ENCODE data around the gene SURF1. TPM values are rescaled to one million over a fixed set of nuclear protein-coding genes. Genes with fewer than 3 reads are reported as not detected.
"Not testable (repeated sequence)": the region's sequence is repeated elsewhere in the genome, so short reads cannot be mapped to it uniquely, and the experiment has no call there.

SURF1 gene, protein sequence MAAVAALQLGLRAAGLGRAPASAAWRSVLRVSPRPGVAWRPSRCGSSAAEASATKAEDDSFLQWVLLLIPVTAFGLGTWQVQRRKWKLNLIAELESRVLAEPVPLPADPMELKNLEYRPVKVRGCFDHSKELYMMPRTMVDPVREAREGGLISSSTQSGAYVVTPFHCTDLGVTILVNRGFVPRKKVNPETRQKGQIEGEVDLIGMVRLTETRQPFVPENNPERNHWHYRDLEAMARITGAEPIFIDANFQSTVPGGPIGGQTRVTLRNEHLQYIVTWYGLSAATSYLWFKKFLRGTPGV
- 13.9 TPM for total RNA-seq

DNA sequence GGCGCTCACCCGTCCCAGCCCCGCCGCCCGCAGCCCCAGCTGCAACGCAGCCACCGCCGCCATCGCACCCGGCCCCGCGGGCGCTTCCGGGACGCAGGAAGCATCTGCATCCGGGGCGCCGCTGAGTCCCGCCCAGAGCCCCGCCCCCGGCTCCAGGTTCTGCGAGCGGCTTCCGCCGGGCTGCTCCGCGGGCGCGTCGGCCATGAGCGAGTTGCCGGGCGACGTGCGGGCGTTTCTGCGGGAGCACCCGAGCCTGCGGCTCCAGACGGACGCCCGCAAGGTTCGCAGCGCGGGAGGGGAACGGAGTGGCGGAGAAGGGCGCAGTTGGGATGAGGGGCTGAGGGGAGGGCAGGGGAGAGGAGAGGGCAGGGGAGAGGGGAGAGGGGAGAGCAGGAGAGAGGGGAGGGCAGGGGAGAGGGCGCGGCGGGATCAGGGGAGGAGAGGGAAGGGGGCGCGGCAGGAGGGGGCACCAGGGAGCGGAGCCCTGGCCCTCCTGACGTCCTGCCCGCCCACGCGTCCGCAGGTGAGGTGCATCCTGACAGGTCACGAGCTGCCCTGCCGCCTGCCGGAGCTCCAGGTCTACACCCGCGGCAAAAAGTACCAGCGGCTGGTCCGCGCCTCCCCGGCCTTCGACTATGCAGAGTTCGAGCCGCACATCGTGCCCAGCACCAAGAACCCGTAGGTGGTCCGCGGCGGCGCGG lies at the start of gene SURF1, which contains the start of gene SURF2:
SURF1 (minus strand) TSS at position 97 of the 701 bp plus-strand sequence; CDS start at position 63, 34 bp downstream.
SURF2 (plus strand) TSS at position 160 of the 701 bp plus-strand sequence; CDS start at position 203, 43 bp downstream.
- peak; percentile 93 to 94 for DNase-seq (ENCODE audit: low spot score in 2 of 2)
- FAIRE-seq = no peak

DNA sequence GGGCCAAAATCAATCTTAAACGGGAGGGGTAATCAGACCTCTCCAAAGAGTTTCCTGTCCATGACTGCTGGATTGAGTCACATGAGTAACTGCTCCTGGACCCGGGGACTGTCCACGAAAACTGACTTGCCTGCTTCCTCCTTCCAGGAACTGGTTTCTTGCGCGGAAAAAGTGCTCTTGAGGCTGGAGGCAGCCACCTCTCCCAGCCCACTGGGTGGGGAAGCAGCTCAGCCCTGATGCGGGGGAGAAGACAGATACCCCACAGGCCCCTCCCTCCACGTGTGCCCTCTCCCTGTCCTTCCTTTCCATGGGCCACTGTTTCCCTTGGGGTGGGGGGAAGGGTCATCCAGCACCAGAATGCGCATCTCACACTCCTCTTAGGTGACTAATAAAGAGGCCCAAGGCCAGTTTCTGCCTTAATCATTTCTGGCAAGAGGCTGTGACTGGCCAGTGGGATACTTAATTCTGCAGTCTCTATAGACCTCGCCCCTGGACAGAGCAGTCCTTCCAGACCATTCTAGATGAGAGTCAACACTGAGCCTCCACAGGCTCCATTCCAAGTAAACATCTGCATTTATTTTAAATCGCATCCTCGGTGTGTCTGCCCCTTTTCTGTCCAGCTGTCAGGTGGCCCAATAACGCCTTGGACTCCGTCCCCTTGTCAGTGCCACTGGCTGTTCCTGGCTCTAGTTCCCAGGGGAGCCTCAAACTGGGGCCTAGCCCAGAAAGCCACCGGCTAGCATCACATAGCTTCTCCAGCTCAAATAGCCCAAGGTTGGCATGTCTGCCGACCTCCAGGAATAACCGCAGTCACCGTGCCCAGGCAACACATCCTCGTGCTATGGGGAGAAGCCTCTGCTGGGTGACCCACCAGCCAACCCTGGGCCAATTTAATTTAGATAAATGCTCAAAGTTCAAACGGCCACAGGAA lies 49.5 kb upstream of the SURF1 start:
- DNase-seq (ENCODE audit: low spot score in 2 of 2) = no peak
- FAIRE-seq = no peak

DNA sequence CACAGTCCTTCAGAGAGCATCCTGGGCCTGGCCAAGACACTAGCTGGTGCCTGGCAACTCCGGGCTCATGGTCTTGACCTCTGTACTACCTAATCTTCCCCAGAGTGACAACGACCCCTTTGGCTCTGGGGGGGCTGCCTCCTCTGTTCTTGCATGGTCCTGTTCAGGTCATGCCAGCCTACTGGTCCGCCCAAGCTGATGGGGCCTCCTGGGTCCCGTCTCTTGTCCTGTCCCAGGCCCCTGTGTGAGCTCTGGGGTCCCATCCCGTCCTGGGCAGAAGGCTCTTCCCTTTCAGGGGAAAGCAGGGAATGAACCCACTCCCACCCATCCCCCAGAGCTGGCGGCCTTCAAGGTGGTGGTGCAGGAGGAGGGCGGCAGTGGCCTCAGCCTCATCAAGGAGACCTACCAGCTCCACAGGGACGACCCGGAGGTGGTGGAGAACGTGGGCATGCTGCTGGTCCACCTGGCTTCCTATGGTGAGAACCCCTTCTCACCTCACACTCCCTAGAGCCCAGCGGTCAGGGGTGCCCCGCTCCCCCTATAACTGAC lies 48.2 kb upstream of the SURF1 start:
- FAIRE-seq (no peak), DNase-seq (ENCODE audit: low spot score in 2 of 2) (no peak)

DNA sequence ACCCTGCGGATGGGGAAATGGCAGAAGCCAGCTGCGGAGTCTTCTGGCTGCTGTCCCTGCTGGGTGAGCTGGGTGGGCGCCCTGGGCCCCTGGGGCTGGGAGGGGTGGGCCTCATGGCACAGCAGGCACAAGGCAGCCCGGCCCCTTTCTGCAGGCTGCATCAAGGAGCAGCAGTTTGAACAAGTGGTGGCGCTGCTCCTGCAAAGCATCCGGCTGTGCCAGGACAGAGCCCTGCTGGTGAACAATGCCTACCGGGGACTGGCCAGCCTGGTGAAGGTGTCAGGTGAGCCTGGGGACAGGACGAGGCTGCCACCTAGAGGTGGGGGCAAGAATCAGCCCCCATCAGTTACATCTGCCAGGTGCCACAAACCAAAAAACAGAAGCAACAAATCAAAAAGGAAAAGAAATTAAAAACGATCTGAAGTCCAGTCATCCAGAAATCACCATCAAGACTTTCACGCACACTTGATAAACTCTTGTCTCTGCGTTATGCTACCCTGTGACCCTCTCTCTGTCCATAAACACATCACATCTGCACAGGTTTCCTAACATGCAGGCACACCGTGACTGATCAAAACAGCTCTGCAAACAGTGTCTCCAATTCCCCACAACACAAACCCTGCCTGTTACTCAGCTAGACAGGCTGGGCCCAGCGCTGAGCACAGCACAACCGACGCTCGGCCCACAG lies 47.6 kb upstream of the SURF1 start:
- DNase-seq (ENCODE audit: low spot score in 2 of 2) (no peak), FAIRE-seq (no peak)

DNA sequence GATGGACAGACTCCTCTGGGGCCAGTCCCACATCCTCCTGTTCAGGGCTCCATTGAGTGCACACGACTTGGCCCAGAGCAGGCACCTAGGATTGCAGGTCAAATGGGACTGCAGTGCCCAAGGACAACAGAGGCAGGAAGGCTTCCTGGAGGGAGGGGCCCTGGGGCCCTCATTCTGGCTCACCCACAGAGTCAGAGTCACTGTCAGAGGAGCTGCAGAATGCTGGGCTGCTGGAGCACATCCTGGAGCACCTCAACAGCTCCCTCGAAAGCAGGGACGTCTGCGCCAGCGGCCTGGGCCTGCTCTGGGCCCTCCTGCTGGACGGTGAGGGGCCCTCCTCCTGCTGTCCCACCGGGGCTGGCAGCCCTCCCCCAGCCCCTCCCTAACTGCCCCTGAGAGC lies 46.4 kb upstream of the SURF1 start:
- no peak for FAIRE-seq

DNA sequence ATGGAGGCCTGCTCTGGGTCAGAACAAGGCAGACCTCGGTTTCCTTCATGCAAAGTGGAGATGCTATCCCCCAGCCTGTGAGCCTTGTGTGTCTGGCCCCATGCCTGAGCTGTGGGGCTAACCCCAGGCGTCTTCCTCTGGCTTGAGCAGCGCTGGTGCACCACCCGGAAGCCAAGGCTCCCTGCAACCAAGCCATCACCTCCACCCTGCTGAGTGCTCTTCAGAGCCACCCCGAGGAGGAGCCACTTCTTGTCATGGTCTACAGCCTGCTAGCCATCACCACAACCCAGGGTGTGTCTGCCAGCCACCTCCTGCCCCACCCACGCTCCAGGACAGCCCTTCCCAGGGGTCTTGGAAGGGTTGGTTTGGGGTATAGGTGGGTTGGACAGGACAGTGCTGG lies 45.3 kb upstream of the SURF1 start:
- FAIRE-seq (no peak), DNase-seq (ENCODE audit: low spot score in 2 of 2) (no peak)

More for the DNA sequence above, 46.4 kb upstream of the SURF1 start:
- DNase-seq (ENCODE audit: low spot score in 2 of 2) = no peak

DNA sequence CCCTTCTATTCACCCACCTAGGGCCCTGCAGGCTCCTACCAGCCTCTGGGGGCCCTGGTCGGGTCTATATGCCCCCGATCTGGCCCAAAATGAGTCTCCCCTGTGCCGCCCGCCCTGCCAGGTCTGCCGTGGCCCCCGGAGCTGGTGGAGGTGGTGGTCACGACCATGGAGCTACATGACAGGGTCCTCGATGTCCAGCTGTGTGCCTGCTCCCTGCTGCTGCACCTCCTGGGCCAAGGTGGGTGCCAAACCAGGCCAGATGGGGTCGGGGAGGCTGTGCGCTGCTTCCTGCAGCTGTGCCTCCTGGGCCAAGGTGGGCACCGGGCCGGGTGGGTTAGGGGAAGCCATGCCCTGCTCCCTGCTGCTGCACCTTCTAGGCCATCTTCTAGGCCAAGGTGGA lies 44.0 kb upstream of the SURF1 start:
- DNase-seq (ENCODE audit: low spot score in 2 of 2) (no peak), FAIRE-seq (no peak)

DNA sequence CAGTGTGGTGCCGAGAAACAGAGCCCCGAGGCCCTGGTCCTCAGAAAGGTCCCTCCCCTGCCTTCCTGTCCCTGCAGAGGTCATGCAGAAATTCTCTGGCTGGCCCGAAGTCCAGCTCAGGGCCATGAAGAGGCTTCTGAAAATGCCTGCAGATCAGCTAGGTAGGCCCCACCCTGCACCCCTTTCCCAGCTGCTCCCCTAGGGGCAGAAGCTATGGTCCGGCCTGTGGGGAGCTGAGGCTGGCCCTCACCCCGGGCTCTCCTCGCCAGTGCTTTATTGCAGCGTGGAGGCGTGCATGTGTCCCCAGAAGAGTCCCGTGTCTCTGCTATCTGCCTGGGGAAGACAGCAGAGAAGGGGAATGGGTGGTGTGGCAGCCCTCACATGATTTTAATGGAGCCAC lies 41.6 kb upstream of the SURF1 start:
- no peak for DNase-seq (ENCODE audit: low spot score in 2 of 2)
- no peak for FAIRE-seq

DNA sequence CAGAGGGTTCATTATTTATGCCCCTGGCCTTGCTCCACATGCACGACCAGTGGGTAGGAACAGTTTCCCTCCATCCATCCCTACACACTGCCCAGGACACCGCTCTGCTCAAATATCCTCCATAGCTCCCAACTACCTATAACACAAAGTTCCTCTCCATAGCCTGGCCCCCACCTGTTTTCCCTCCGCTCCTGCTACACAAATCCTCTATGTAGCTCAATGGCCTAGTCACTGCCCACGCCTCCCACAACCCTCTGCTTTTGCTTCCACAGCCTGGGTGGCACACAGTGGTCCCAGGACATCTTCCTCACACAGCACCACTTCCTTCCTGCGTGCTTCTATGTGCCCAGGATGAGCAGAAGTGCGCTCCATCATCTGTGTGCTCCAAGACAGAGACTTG lies 41.1 kb upstream of the SURF1 start:
- no peak for FAIRE-seq
- no peak for DNase-seq (ENCODE audit: low spot score in 2 of 2)

DNA sequence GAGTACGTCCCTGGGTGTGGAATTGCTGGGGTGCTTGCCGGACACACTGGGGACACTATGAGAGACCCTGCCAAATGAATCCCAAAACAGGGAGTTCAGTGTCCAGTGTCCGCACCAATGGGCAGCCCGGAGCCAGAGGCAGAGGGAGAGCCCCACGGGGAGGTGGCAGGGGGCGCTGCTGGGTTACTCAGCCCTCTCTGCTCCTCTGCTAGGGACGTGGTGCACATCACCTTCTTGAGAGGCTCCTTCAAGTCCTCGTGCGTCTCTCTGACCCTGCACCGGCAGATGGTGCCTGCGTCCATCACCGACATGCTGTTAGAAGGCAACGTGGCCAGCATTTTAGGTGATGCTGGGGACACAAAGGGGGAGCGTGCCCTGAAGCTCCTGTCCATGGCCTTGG lies 40.7 kb upstream of the SURF1 start:
- DNase-seq (ENCODE audit: low spot score in 2 of 2) (no peak), FAIRE-seq (no peak)

DNA sequence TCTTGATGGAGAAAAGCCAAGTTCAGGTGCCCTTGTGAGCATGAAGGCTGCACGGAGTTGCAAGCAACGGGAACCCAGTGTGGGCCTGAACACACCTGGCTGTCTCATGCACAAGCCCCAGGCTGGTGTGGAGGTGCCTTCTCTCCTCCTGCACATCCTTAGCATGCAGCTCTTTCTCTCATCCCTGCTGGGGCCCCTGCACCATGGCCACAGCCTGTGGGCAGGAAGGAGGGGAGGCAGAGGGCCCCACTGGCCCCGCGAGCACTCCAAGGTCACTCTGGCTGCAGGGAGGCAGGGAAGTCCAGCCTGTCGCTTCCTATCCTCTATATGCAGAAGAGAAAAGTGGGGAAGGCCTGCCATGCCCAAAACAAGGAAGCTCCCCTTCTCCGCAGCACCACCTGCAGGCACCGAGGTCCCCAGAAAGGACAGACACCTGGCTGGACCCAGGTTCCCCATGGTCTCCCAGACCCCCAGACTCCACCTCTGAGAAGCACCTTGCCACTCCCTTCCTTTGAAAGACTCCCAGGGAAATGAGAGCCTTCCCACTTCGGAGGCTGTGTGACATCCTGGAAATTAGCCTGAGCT lies 38.5 kb upstream of the SURF1 start:
- DNase-seq (ENCODE audit: low spot score in 2 of 2) (no peak), FAIRE-seq (no peak)

DNA sequence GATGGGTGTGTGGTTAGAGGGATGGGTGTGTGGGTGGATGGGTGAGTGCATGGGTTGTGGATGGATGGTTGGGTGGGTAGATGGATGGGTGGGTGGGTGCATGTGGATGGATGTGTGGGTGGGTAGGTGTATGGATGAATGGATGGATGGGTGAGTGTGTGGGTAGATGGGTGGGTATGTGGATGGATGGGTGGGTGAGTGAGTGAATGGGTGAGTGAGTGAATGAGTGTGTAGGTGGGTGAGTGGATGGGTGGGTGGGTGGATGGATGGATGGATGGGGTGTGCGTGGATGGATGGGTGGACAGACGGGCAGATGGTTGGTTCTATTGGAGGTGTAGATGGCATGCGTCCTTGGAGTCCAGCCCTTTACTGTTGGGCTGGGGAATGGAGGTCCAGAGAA lies 37.1 kb upstream of the SURF1 start:
- FAIRE-seq (no peak), DNase-seq (ENCODE audit: low spot score in 2 of 2) (no peak)

DNA sequence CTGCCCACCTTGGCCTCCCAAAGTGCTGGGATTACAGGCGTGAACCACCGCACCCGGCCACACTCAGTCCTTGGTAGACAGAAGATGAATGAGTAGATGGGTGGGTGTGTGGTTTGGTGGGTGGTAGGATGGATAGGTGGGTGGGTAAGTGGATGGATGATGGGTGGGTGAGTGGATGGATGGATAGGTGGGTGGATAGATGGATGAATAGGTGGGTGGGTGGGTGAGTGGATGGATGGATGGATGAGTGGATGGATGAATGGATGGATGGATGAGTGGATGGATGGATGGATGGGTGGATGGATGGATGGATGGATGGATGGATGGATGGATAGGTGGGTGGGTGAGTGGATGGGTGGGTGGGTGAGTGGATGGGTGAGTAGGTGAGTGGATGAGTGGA lies 36.0 kb upstream of the SURF1 start:
- not testable (repeated sequence) for FAIRE-seq; DNase-seq (ENCODE audit: low spot score in 2 of 2)

DNA sequence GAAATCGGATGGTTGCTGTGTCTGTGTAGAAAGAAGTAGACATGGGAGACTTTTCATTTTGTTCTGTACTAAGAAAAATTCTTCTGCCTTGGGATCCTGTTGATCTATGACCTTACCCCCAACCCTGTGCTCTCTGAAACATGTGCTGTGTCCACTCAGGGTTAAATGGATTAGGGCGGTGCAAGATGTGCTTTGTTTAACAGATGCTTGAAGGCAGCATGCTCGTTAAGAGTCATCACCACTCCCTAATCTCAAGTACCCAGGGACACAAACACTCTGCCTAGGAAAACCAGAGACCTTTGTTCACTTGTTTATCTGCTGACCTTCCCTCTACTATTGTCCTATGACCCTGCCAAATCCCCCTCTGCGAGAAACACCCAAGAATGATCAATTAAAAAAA lies 35.2 kb upstream of the SURF1 start:
- not testable (repeated sequence) for DNase-seq (ENCODE audit: low spot score in 2 of 2); FAIRE-seq

DNA sequence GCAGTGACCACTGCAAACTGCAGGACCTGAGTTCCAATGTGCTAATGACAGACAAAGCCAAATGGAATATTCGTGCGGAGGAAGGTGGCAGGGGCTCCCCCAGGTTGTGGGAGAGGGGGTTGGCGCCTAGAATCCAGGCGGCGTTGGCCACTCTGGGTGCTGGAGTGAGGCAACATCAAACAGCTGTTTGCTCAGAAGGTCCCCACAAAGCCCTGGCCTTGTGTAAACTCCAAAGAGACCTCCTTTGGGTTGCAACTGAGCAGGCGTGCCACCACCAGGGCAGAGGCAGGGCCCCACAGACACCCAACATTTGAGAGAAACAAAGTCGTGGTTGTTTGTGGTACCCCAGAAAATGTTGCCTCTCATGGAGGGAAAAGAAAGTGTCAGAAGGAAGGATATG lies 34.4 kb upstream of the SURF1 start:
- FAIRE-seq = no peak
- DNase-seq (ENCODE audit: low spot score in 2 of 2) = no peak

DNA sequence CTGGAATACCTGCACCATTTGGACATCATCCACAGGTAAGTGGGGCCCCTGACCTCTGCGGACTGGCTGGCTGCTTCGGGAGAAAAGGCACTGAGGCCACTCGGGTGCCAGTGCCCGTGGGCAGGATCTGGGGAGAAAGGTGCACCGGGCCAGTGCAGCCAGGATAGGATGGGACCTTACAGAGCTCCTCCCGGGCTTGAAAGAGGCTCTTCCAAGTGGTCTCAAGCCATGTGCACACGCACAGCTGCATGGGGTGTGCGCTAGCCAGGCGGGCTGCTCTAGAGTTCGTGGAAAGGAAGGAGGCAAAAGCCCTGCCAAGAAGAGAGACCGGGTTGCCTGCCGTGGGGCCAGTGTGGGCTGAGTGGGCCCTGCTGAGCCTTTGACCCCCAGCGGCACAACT lies 33.3 kb upstream of the SURF1 start:
- FAIRE-seq (no peak), DNase-seq (ENCODE audit: low spot score in 2 of 2) (no peak)

DNA sequence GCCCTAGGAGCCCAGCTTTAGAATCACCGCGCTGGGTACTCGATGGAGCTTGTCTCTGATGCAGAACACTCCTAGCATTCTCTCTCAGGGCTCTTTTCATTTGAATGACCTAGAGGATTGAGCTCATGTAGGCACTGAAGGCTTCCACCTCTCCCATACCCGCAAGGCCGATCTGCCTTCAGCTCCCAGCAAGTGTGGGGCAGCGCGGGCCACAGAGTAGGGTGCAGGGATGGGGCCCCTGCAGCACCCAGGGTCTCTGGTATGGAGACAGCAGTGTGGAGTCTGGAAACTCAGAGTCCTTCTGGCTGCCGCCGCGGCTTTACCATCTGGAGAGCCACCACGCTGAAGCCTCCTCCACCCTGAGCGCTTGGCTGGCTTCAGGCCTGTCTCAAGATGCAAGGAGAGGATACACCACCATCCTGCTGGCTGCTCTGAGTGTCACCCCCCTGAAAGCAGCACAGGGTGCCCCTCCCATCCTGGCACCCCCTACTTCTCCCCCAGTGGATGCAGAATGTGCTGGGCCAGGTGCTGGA lies 32.8 kb upstream of the SURF1 start:
- DNase-seq (ENCODE audit: low spot score in 2 of 2) (no peak), FAIRE-seq (no peak)

DNA sequence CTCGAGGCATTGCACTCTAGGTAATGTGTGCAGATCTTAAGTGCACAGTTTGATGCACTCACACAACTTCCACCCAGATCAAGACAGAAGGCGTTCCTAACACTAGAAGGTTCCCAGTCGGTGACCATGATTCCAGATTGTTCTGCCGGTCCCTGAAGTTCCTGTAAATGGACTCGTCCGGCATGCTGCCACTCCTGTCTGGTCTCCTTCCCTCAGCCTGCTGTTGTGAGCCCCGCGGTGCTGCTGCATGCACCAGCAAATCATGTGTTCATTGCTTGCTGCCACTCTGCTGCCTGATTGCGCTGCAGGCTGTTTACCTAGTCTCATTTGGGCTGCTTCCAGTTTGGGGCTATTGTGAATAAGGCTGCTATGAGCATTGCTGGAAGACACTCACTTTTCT lies 31.4 kb upstream of the SURF1 start:
- DNase-seq (ENCODE audit: low spot score in 2 of 2) = no peak
- FAIRE-seq = no peak

DNA sequence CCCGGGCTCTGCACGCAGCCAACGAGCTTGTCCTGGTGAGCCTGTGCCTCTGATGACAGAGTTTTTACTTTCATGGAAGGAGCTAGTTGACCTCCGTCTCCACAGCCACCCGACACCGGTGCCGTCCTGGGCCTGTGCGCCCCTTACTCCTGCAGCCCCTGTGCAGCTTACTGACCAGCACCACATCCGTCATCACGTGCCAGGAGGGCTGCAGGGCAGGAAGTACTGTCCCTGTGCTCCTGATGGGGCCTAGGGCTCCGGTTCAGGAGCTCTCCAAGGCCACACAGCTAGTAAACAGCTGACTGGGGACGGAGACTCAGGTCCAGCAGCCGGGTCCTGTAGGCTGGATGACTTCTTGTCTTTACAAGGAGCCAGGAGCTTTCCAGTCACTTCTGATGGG lies 30.1 kb upstream of the SURF1 start:
- no peak for FAIRE-seq
- no peak for DNase-seq (ENCODE audit: low spot score in 2 of 2)

Data from frontal cortex (tissue), 4 donors.